Breast epithelium (tissue), 4 donors: Measurements from ENCODE around the gene NOS1AP. TPM values are rescaled to one million over a fixed set of nuclear protein-coding genes. Genes with fewer than 3 reads are reported as not detected.
"Not testable (repeated sequence)": the region's sequence is repeated elsewhere in the genome, so short reads cannot be mapped to it uniquely, and the experiment has no call there.

Experiments used
- DNase-seq, 2 donors: peaks; one replicate each; pipeline ENCODE4 v3.0.0-alpha.2; 2019; ENCODE audit warnings: low spot score in 2 of 2
- H3K27ac ChIP-seq, 2 donors: fragments of 200-600 bp; sonication (generic) in 1 of 2; one replicate each; pipeline ENCODE4 v1.5.1; 2016 to 2019; ENCODE audit warnings: mild to moderate bottlenecking in 1 of 2
- H3K27me3 ChIP-seq, 2 donors: fragments of 200-600 bp; sonication (generic) in 1 of 2; one replicate each; pipeline versions ENCODE4 v1.5.1 to v1.6.0; 2017 to 2019; ENCODE audit warnings: control low read depth in 1 of 2, mild to moderate bottlenecking in 1 of 2
- H3K36me3 ChIP-seq: fragments of 200-600 bp; one replicate; pipeline ENCODE4 v1.5.1; 2019
- H3K4me1 ChIP-seq, 2 donors: fragments of 200-600 bp; sonication (generic); one replicate each; pipeline ENCODE4 v1.5.1; 2016 to 2019; ENCODE audit warnings: control low read depth in 1 of 2
- H3K4me3 ChIP-seq, 3 donors: fragments of 200-600 bp; sonication (generic); 1 replicate in 2 of 3; 2 replicates in 1 of 3; pipeline ENCODE4 v1.5.1; 2016 to 2019; ENCODE audit warnings: mild to moderate bottlenecking in 3 of 3, moderate library complexity in 2 of 3
- H3K9me3 ChIP-seq, 2 donors: fragments of 200-600 bp; sonication (generic) in 1 of 2; one replicate each; pipeline ENCODE4 v1.5.1; 2016 to 2019; ENCODE audit warnings: control low read depth in 1 of 2
- CTCF ChIP-seq, 3 donors: fragments of 450-650 bp; IDR thresholded peaks; one replicate each; pipeline ENCODE4 v1.5.1; 2016 to 2017; ENCODE audit warnings: antibody characterized with exemption in 3 of 3, mild to moderate bottlenecking in 3 of 3, moderate library complexity in 3 of 3
- POLR2A ChIP-seq: fragments of 450-650 bp; IDR thresholded peaks from one replicate; pipeline ENCODE4 v1.6.1; 2016; ENCODE audit warnings: antibody characterized with exemption, mild to moderate bottlenecking, moderate library complexity
- POLR2AphosphoS5 ChIP-seq, 3 donors: sonication (generic); formaldehyde crosslinking; IDR thresholded peaks; one replicate each; pipeline ENCODE4 v1.6.1; 2017; ENCODE audit warnings: antibody characterized with exemption in 3 of 3
- intact Hi-C: fragments of 100-400 bp; cut with DNase I; formaldehyde crosslinking; loops from one replicate; pipeline ENCODE4 v1.15.1; 2023; ENCODE audit warnings: low total_unique reads
- total RNA-seq, 3 donors: library from RNA; depleted of rRNA; stranded (reverse); fragments of >200 nt; gene quantifications; one replicate each; pipeline ENCODE4 v1.1.0, GENCODE V29; 2016

NOS1AP gene
- total RNA-seq, 3 donors from 2014 or later: 2.2 to 17.6 (median 11.8) TPM

GRCh38 chr1:162349635-162350330 lies 280.3 kb downstream of the NOS1AP start:
- Histone ChIP-seq H3K9me3 (no peaks in the 10 kb centered on the region), H3K27ac (no peak overlapping the region), H3K4me1 (no peaks in the 10 kb centered on the region), H3K27me3 (no peaks in the 10 kb centered on the region), H3K36me3 (no peaks in the 10 kb centered on the region), H3K4me3 (no peak overlapping the region)
- DNase-seq: no peak
- no peak for TF ChIP-seq POLR2AphosphoS5 (IDR thresholded peaks at IDR 0.05)
- TF ChIP-seq CTCF (IDR thresholded peaks at IDR 0.05): no peak
- TF ChIP-seq POLR2A: no peak
- intact Hi-C loops: no loop called here

GRCh38 chr1:162351246-162351842 lies 281.9 kb downstream of the NOS1AP start:
- H3K36me3 ChIP-seq: no peaks in the 10 kb centered on the region
- H3K27me3 ChIP-seq: no peaks in the 10 kb centered on the region
- intact Hi-C loops: no loop called here
- H3K9me3 ChIP-seq: no peaks in the 10 kb centered on the region
- no peaks in the 10 kb centered on the region for H3K4me1 ChIP-seq
- DNase-seq: no peak
- no peak overlapping the region for H3K27ac ChIP-seq
- H3K4me3 ChIP-seq: no peak overlapping the region
- no peak for TF ChIP-seq POLR2A
- no peak for TF ChIP-seq POLR2AphosphoS5 (IDR thresholded peaks at IDR 0.05)
- TF ChIP-seq CTCF (IDR thresholded peaks at IDR 0.05): no peak

GRCh38 chr1:162351874-162352273 lies 282.4 kb downstream of the NOS1AP start:
- H3K36me3 ChIP-seq, H3K27ac ChIP-seq, H3K9me3 ChIP-seq, H3K27me3 ChIP-seq, H3K4me1 ChIP-seq, intact Hi-C loops, H3K4me3 ChIP-seq, DNase-seq: not testable (repeated sequence)

GRCh38 chr1:162353078-162353477 lies 283.6 kb downstream of the NOS1AP start:
- Histone ChIP-seq H3K27ac (no peak overlapping the region), H3K27me3 (no peaks in the 10 kb centered on the region), H3K36me3 (no peaks in the 10 kb centered on the region), H3K4me3 (no peak overlapping the region), H3K4me1 (no peaks in the 10 kb centered on the region), H3K9me3 (no peaks in the 10 kb centered on the region)
- intact Hi-C loops: no loop called here
- no peak for DNase-seq
- TF ChIP-seq POLR2AphosphoS5 (IDR thresholded peaks at IDR 0.05): no peak
- no peak for TF ChIP-seq POLR2A
- TF ChIP-seq CTCF (IDR thresholded peaks at IDR 0.05): no peak

GRCh38 chr1:162353702-162354101 lies 284.2 kb downstream of the NOS1AP start:
- intact Hi-C loops: no loop called here
- Histone ChIP-seq H3K36me3 (no peaks in the 10 kb centered on the region), H3K9me3 (no peaks in the 10 kb centered on the region), H3K27me3 (no peaks in the 10 kb centered on the region), H3K4me1 (no peaks in the 10 kb centered on the region), H3K27ac (no peak overlapping the region), H3K4me3 (no peak overlapping the region)
- TF ChIP-seq POLR2AphosphoS5 (IDR thresholded peaks at IDR 0.05) (no peak), CTCF (IDR thresholded peaks at IDR 0.05) (no peak), POLR2A (no peak)
- no peak for DNase-seq
